CD4-positive, alpha-beta T cell treated with Interleukin-2 at 100 ng/mL for 4 hours (primary cell): ENCODE measurements around the gene SLC35B1.

Experiments used
- DNase-seq: peaks from one replicate; pipeline ENCODE4 v3.0.0-alpha.2; 2020; ENCODE audit warnings: low spot score

SLC35B1 gene, protein sequence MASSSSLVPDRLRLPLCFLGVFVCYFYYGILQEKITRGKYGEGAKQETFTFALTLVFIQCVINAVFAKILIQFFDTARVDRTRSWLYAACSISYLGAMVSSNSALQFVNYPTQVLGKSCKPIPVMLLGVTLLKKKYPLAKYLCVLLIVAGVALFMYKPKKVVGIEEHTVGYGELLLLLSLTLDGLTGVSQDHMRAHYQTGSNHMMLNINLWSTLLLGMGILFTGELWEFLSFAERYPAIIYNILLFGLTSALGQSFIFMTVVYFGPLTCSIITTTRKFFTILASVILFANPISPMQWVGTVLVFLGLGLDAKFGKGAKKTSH

DNA sequence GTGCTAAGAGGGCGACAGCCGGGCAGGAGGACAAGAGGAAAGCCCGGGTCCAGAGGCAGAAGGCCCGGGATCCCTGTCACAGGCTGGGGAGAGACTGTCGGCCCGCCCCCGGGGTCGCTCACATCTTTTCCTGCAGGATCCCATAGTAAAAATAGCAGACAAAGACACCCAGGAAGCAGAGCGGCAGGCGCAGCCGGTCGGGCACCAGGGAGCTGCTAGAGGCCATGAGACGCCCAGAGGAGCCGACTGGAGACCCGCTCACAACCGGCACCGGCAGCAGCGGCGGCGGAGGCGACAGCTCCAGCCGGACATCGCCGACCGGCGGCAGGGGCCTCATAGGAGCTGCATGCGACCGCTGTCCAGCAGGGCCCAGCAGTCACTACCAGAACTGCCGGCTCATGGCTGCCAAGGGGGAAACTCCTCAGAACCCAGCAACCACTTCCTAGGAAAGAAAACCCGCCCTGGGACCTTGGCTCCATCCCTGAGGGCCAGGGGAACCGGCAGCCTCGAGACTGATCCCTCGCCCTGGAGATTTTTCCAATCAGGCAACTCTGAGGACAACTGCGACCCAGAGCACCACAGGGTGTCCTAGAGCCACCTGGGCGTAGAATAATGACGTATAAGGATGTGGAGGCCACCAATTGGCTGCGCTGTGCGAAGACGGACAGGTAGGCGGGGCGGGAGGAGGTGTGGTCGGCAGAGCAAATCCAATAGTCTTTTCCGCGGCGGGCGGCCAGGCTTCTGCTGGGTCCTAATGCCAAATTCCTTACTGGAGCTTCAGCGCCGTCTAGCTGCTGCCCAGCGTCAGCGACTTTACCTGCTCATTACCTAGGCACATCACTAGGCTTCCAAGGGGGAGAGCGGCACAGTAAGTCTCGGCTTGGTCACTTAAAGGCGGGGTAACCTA is at the start of gene SLC35B1:
Gene SLC35B1, minus strand, starts transcription at position 357 of the 907 bp plus-strand sequence. Its CDS starts 131 bp downstream, at position 226.
- peak; percentile 99 for DNase-seq

DNA sequence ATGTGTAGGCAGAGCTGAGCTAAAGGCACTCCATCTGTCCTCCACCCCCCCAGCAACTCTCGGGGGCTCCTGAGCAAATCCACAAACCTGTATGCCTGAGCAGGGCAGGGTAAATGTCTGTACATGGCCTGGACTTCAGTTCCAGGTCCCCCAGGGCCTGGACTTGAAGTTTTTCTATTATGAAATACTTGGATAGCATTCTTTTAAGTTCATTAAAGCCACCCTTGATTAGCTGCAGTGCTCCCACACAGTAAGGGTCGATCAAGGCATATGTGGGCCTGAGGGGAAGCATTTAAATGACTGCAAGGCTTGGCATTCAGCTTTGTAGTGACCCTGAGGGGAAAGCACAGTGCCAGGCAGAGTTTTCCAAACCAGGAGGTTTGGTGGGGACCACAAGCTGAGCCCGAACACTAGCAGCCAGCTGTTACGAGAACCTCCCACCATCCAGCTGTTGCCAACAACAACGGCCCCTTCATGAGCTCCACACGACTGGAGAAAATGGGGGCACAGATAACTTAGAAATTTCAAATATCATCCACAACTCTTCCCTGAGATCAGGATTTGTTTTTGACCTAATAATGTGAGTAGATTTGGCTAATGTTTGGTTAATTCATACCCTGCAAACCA is 49.5 kb upstream of the SLC35B1 start:
- DNase-seq = no peak

DNA sequence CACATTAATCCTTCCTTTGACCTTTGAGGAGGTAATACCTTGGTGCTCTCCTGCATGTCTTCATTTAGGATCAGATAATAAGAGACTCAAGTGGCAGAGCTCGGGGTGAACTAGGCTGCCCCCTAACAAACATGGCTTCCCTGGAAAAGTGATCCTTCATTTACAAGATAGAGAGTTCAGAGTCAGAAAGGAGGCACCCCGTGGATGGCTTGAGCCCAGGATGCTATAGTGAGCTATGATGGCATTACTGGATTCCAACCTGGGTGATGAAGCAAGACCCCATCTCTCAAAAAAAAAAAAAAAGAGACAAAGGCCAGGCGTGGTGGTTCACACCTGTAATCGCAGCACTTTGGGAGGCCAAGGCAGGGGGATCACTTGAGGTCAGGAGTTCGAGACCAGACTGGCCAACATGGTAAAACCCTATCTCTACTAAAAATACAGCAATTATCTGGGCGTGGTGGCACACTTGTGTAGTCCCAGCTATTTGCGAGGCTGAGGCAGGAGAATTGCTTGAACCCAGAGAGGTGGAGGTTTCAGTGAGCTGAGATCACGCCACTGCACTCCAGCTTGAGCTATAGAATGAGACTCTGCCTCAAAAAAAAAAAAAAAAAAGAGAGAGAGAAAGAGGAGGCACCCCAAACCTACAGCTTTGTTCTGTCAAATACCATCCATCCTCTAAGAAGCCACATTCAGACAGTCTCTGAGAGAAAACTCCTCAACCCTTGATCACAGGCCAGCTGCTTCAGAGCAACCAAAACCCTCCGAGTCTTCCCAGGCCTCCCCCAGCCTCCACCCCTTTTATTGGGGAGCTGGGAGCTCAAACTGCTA is 48.8 kb upstream of the SLC35B1 start:
- no peak for DNase-seq

GRCh38 chr17:49755663-49756283 is 48.0 kb upstream of the SLC35B1 start:
- DNase-seq = no peak

- DNase-seq = no peak
Observed at GRCh38 chr17:49753959-49754391, 46.2 kb upstream of the SLC35B1 start.

- no peak for DNase-seq
Observed at GRCh38 chr17:49752508-49752907, 44.7 kb upstream of the SLC35B1 start.

GRCh38 chr17:49749730-49750129 is 42.0 kb upstream of the SLC35B1 start:
- no peak for DNase-seq

DNA sequence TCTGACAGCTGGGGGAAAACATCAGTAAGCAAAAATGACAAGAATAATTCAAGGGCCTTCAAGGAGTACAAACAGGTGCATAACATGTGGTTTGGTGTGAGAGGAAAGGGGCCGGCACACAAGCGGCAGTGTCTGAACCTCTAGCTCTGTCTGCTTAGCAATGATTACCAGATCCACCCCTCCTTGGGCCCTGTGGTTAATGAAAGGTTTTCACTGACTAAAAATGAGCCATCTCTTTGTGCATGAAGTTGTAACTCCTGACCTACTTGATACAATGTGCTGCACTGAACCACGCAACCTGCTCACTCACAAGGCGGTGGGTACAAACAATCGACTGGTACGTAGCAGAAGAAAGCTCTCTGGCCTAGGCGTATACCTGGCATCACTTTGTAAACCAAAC is 41.0 kb upstream of the SLC35B1 start:
- peak; percentile 87 for DNase-seq

- no peak for DNase-seq
Observed at GRCh38 chr17:49748223-49748622, 40.5 kb upstream of the SLC35B1 start.

GRCh38 chr17:49747632-49748031 is 39.9 kb upstream of the SLC35B1 start:
- no peak for DNase-seq

GRCh38 chr17:49746791-49747490 is 39.2 kb upstream of the SLC35B1 start:
- DNase-seq = peak; percentile 50

DNA sequence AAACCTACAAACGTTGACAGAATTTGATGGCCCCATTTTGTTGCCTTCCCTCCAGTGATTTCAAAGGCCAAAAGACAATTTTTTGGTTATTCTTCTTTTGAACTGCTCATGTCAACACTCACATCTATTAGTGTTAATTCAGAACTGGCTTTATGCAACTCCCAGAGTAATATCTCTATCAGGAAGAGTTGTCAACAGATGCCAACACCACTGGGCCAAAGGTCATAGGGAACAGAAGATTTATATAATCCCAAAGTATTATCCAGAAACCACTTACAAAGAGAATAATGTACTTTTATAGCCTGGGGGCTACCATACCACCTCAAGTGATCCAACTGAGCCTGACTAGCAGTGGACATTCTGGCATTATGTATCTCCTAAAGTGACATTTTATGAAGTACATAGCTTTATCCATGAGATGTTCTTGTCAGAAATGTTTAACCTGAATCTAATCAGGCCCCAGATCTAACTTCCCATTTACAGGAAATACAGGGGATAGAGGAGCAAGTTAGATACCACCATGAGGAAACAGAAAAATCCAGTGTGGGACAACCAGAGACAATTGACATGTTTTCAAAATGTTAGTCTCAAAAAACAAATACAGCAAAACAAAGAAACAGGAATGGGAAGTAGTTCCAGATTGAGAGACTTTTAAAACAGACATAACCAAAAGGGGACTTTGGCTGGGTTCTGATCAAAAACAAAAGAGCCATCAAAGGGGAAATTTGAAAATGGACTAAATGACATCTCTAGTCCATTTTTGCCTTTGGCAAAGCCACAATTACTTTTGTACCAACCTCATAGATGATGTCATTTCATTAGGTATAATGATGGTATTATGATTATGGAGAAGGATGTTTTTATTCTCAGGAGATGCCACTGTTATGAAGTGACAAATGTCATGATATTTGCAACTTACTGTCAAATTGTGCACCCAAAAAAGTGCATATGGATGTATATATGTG is 37.7 kb upstream of the SLC35B1 start:
- no peak for DNase-seq

GRCh38 chr17:49742166-49742638 is 34.4 kb upstream of the SLC35B1 start:
- peak; percentile 43 for DNase-seq

- no peak for DNase-seq
Observed at GRCh38 chr17:49741692-49742076, 33.9 kb upstream of the SLC35B1 start.

GRCh38 chr17:49741009-49741691 is 33.4 kb upstream of the SLC35B1 start:
- peak; percentile 47 for DNase-seq

- peak; percentile 97 for DNase-seq
Observed at GRCh38 chr17:49739641-49740271, 32.0 kb upstream of the SLC35B1 start.

DNA sequence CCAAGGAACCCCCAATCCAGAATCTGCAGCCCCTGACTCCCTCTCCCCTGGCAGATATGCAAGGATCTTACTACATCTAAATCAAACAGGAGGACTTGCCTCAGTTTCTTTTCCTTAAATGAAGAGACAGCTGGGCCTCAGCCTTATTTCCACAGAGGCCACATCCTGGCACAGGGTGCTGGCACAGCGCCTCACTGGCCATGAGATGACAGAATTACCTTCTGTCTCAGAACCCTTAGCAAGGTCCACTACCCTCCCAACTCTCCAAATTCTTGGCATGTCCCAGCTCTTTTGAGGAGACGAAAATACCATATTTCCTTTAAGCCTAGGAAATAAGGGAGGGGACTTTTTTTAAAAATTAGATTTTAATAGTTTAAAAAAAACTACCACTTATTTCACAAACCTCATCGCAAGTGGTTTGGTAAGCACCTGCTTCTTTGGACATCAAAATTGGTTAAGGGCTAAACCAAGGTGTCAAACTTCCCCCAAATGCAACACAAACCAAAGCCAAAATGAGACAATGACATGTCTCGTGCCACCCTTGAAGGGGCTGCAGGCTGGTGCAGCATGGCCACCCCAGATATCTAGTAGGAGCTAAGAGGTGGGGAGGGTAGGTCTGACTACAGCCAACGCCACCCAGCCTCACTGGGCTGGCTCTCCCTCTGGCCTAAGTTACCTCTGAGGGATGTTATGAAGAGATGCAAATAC is 30.8 kb upstream of the SLC35B1 start:
- DNase-seq = no peak
